ENCODE results near the gene COG5. TPM values are rescaled to one million over a fixed set of nuclear protein-coding genes. Genes with fewer than 3 reads are reported as not detected.

Gene COG5
- total RNA-seq, 4 donors from 2014 or later: 34.8 to 74.1 (median 41.2) TPM

GRCh38 chr7:107330478-107330877 is 233.2 kb downstream of the COG5 start:
- DNase-seq (ENCODE audit: low spot score) (no peak), ATAC-seq (ENCODE audit: low FRiP score) (no peak)
- TF ChIP-seq CTCF (IDR thresholded peaks at IDR 0.05): no peak

GRCh38 chr7:107327986-107328569 is 235.6 kb downstream of the COG5 start:
- DNase-seq (ENCODE audit: low spot score) (no peak), ATAC-seq (ENCODE audit: low FRiP score) (no peak)
- TF ChIP-seq CTCF (IDR thresholded peaks at IDR 0.05): no peak

- no peak for DNase-seq (ENCODE audit: low spot score)
- no peak for ATAC-seq (ENCODE audit: low FRiP score)
- TF ChIP-seq CTCF (IDR thresholded peaks at IDR 0.05): no peak
Measured at GRCh38 chr7:107326061-107326460, 237.7 kb downstream of the COG5 start.

GRCh38 chr7:107322015-107322414 is 241.7 kb downstream of the COG5 start:
- no peak for TF ChIP-seq CTCF (IDR thresholded peaks at IDR 0.05)
- DNase-seq (ENCODE audit: low spot score): no peak
- no peak for ATAC-seq (ENCODE audit: low FRiP score)

GRCh38 chr7:107321611-107322010 is 242.1 kb downstream of the COG5 start:
- no peak for TF ChIP-seq CTCF (IDR thresholded peaks at IDR 0.05)
- DNase-seq (ENCODE audit: low spot score) (no peak), ATAC-seq (ENCODE audit: low FRiP score) (no peak)

GRCh38 chr7:107319724-107320228 is 243.9 kb downstream of the COG5 start:
- no peak for TF ChIP-seq CTCF (IDR thresholded peaks at IDR 0.05)
- DNase-seq (ENCODE audit: low spot score) (no peak), ATAC-seq (ENCODE audit: low FRiP score) (no peak)

- DNase-seq (ENCODE audit: low spot score): no peak
- ATAC-seq (ENCODE audit: low FRiP score): no peak
- no peak for TF ChIP-seq CTCF (IDR thresholded peaks at IDR 0.05)
Measured at GRCh38 chr7:107318523-107319160, 245.1 kb downstream of the COG5 start.
